Measurements from ENCODE around the gene KLRG1.

KLRG1 gene

DNA sequence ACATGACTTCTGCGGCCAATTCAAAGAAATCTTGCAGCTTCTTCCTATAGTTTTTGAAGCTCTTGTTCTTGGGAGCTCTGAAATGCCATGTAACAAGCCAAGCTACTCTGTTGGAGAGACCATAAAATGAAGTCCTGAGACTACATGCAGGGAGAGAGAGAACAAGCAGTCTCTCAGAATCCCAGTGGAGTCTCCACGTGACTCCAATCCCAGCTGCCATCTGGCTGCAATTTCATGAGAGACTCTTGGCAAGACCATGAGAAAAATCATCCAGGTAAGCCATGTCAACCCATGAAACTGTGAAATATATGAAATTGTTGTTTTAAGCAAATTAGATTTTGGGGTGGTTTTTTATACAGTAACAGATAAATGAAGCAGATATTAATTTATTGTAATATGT lies 54.4 kb downstream of the KLRG1 start:
- DNase-seq = no peak

DNA sequence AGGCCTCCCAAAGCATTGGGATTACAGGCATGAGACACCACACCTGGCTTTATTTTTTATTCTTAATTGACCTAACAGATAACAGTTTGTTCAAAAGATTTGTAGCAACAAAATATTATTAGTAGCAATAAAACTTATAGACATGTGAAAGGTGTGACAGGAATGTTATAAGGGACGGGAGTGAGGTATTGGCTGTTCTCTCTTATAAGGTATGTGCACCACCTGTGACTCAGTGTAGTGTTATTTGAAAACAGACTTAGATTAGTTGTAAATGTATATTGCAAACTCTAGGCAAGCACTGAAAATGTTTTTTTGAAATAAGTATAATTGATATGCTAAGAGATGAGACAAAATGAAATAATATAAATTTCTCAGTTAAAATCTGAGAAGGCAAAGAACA lies 57.8 kb downstream of the KLRG1 start:
- DNase-seq = no peak

DNA sequence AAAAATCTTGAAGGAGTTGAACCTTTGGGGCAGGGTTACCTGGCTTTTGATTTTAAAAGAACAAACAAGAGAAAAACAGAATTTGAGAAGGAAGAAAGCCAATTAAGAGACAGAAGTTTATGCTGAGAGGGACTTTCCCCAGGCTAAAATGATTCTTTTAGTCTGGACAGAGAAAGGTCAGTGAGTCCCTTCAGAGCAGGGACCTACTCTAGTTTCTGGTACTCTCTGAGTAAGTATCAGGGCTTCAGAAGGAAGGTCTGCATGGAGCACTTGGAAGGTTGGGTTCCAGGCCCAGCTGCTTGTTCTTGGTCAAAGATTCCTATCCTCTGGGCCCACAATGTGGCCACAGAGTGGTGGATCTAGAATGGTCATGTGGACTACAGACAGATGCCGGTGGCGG lies 59.6 kb downstream of the KLRG1 start:
- no peak for DNase-seq

DNA sequence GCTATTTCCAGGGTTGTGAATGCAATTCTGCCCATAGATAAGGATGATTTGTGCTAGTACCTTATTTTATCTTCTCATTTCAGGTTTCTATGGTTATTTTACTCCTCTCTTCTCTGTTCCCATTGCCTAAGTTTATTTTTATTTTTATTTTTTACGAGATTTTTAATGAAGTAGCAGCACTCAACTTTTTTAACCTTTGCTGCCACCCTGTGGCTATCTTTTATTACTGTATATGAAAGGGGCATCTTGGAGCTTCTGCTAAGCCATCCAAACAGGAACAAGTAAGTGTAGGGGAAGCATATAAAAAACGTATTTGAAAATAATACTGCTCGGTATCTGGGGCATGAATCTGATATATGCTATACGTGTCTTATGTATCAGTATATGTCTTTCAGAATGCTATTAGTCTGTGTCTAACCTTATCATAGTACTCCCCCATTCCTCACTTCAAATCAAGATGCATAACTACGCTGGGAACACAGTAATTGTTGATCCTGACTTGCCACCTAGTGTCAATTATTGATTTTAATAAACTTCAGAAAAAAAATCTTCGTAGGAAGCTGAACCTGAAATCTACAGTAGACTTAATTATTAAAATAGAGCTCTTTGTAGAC lies 60.3 kb downstream of the KLRG1 start:
- peak; percentile 46 to 75 for DNase-seq

DNA sequence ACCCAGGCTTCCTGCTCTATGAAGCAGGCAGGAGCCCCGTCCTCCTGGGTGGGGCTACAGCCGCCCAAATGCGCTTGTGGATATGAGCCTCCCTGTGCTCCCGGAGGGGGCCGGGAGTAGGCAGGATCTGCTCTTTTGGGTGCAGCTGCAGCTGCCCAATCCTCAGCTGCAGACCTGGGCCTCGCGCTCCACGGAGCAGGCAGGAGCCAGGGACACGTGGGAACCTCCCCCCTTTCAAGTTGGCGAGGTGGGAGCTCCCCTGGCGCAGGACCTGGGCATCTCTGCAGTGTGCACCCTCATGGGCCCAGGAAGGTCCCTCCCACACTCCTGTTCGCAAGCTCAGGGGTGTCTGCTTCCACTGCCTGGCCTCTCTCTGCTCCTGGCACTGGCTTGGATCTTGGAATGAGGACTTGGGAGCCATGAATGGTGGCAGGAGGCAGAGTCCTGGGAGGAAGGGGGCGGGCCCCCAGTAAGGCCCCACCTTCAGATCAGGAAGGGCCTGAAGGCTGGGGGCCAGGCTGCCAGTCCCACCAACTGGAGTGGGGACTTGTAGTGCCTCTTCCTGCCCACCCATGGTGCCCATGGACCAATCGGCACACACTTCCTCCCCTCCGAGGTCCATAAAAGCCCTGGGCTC lies 61.3 kb downstream of the KLRG1 start:
- no peak for DNase-seq

DNA sequence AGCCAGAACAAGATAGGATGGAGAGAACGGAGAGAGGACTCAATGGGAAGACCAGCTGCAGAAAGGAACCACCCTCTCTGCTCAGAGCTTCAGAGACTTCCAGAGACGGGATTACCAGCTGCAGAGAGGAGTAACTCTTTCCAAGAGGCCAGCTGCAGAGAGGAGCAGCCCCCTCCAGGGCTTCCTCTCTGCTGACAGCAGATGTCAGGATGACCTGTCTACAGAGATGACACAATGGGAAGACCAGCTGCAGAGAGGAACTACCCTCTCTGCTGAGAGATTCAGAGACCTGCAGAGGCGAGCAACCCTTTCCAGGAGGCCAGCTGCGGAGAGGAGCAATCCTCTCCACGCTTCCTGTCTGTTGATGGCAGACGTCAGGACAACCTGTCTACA lies 61.8 kb downstream of the KLRG1 start:
- peak; percentile 25 to 47 for DNase-seq

DNA sequence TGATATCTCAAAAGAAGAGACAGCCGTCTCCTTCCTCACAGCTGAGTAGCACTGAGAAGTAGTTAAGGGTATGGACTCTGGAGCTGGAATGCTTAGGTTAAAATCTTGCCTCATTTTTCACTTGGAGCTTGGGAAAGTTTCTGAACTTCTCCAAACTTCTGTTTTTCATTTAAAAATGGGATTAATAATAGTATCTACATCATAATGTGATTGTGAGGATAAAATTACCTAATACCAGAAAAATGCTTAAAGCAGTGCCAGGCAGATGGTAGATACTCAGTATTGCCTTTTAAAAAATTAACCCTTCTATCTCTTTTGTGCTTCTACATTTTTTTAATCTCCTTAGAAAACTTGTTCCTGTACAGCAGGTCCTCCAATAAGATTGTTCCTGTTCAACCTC lies 63.3 kb downstream of the KLRG1 start:
- no peak for DNase-seq
